ENCODE measurements around the gene PPP1R11.
A peak's percentile ranks its signal among the peaks of the same experiment; 100 is the strongest.

Gene PPP1R11

GRCh38 chr6:30101444-30102413 is 34.7 kb downstream of the PPP1R11 start:
- peak overlapping the region; percentile 59 to 66 for H3K4me3 ChIP-seq (ENCODE audit: low read depth in 1 of 2, low read length in 1 of 2)
- peaks cover 30 to 34% of the 10 kb centered on the region in 2 experiments for H3K4me1 ChIP-seq (ENCODE audit: control insufficient read depth in 1 of 2, insufficient read depth in 1 of 2, low read depth in 1 of 2, low read length in 1 of 2)
- H3K36me3 ChIP-seq: no peaks in the 10 kb centered on the region
- TF ChIP-seq, protein P1, sequence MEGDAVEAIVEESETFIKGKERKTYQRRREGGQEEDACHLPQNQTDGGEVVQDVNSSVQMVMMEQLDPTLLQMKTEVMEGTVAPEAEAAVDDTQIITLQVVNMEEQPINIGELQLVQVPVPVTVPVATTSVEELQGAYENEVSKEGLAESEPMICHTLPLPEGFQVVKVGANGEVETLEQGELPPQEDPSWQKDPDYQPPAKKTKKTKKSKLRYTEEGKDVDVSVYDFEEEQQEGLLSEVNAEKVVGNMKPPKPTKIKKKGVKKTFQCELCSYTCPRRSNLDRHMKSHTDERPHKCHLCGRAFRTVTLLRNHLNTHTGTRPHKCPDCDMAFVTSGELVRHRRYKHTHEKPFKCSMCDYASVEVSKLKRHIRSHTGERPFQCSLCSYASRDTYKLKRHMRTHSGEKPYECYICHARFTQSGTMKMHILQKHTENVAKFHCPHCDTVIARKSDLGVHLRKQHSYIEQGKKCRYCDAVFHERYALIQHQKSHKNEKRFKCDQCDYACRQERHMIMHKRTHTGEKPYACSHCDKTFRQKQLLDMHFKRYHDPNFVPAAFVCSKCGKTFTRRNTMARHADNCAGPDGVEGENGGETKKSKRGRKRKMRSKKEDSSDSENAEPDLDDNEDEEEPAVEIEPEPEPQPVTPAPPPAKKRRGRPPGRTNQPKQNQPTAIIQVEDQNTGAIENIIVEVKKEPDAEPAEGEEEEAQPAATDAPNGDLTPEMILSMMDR (IDR thresholded peaks at IDR 0.05): peak; percentile 10
- peaks cover 100% of the 10 kb centered on the region for H3K27me3 ChIP-seq
- no peaks in the 10 kb centered on the region for H3K9me3 ChIP-seq
- no peak overlapping the region for H3K27ac ChIP-seq

DNA sequence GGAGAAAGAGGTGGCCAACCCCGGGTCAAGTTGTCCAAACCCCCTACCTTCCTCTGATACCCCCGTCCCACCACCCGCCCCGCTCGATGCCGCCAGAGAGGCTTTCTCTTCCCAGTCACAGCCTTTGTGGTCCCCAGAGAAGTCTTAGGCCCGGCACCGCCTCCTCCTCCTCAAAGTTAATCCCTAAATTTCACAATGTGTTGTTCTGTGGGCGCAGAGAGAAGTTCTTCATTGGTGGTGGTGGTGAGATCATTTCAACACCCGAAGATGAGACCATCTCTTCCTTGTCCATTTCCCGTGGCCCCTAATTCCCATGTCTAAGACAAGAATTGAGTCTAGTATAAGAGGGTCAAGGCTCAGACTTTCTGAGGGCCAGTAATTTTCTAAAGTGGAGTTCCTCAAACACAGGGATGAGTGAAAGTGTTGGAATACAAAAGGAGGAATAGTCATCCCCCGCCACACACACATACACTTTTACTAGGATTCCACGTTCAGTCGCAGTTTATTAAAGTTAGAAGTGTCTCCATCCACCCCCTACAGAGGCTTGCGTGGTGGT is 35.5 kb downstream of the PPP1R11 start:
- no peaks in the 10 kb centered on the region for H3K36me3 ChIP-seq
- H3K27me3 ChIP-seq: peaks cover 100% of the 10 kb centered on the region
- peak overlapping the region; percentile 59 to 66 for H3K4me3 ChIP-seq (ENCODE audit: low read depth in 1 of 2, low read length in 1 of 2)
- no peaks in the 10 kb centered on the region for H3K9me3 ChIP-seq
- TF ChIP-seq, protein P1 (IDR thresholded peaks at IDR 0.05): no peak
- peaks cover 30 to 34% of the 10 kb centered on the region in 2 experiments for H3K4me1 ChIP-seq (ENCODE audit: control insufficient read depth in 1 of 2, insufficient read depth in 1 of 2, low read depth in 1 of 2, low read length in 1 of 2)
- H3K27ac ChIP-seq: peak overlapping the region; percentile 23

DNA sequence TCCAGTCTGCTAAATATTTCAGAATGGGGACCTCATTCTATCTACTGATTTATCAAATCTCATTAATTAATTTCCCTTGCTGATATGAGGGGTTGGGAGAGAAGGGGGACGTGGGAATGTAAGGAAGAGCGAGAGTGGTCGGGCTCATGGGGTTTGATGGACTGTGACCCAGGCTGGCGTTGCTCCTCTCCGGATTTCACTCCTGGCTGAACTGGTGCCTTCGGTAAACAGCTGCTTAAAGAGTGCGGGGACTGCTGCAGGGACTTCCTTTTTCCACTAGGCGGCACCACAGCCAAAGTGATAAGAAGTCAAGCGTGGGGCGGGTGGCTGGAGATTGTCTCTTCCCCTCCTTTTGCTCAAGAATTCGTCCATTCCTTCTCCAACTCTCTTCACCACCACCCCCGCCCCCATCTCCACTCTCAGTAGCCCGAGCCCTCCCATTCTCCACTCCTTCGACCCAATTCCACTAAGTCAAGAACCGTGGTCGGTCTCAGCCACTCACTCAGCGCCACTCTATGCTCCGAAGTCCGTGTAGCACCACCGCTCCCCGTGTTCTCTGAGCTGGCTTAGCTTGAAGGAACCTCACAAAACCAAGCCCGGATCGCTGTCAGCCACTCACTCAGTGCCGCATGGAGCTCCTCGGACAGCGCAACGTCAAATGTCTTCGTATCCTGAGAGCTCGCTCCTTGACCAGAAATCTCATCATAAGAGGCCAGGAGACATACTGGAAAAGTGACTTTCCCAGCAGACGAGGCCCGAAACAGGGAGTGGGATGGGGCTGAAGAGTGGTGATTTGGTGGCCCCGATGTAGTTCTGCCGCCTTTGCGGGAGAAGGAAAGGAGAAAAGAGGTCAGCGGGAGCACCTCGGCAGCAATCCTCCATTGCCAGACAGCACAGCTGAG is 36.2 kb downstream of the PPP1R11 start:
- Histone ChIP-seq H3K4me3 (ENCODE audit: low read depth in 1 of 2, low read length in 1 of 2) (peak overlapping the region; percentile 21 to 66), H3K4me1 (ENCODE audit: control insufficient read depth in 1 of 2, insufficient read depth in 1 of 2, low read depth in 1 of 2, low read length in 1 of 2) (peaks cover 30 to 34% of the 10 kb centered on the region in 2 experiments), H3K27ac (peak overlapping the region; percentile 23), H3K36me3 (no peaks in the 10 kb centered on the region), H3K9me3 (no peaks in the 10 kb centered on the region), H3K27me3 (peaks cover 100% of the 10 kb centered on the region)
- TF ChIP-seq, protein P1 (IDR thresholded peaks at IDR 0.05): peak; percentile 89

- H3K27me3 ChIP-seq: peaks cover 100% of the 10 kb centered on the region
These were observed 36.8 kb downstream of the PPP1R11 start for GRCh38 chr6:30103872-30104179.

GRCh38 chr6:30104661-30105060 is 37.7 kb downstream of the PPP1R11 start:
- Histone ChIP-seq H3K9me3 (no peaks in the 10 kb centered on the region), H3K36me3 (no peaks in the 10 kb centered on the region), H3K27me3 (peaks cover 100% of the 10 kb centered on the region), H3K4me3 (ENCODE audit: low read depth in 1 of 2, low read length in 1 of 2) (no peak overlapping the region), H3K4me1 (ENCODE audit: control insufficient read depth in 1 of 2, insufficient read depth in 1 of 2, low read depth in 1 of 2, low read length in 1 of 2) (peaks cover 30 to 34% of the 10 kb centered on the region in 2 experiments), H3K27ac (no peak overlapping the region)
- TF ChIP-seq, protein P1 (IDR thresholded peaks at IDR 0.05): no peak

More at GRCh38 chr6:30103872-30104179, 36.8 kb downstream of the PPP1R11 start:
- H3K36me3 ChIP-seq: no peaks in the 10 kb centered on the region
- no peaks in the 10 kb centered on the region for H3K9me3 ChIP-seq
- H3K27ac ChIP-seq: no peak overlapping the region
- TF ChIP-seq, protein P1 (IDR thresholded peaks at IDR 0.05): no peak
- peak overlapping the region in 1 of 2 experiments; percentile 21 for H3K4me3 ChIP-seq (ENCODE audit: low read depth in 1 of 2, low read length in 1 of 2)
- peaks cover 30 to 34% of the 10 kb centered on the region in 2 experiments for H3K4me1 ChIP-seq (ENCODE audit: control insufficient read depth in 1 of 2, insufficient read depth in 1 of 2, low read depth in 1 of 2, low read length in 1 of 2)

Measured in neutrophil (primary cell).